Breast epithelium (tissue), 4 donors: ENCODE results near the gene GALM. TPM values are rescaled to one million over a fixed set of nuclear protein-coding genes. Genes with fewer than 3 reads are reported as not detected.

ENCODE experiments used
- DNase-seq, 2 donors: peaks; one replicate each; pipeline ENCODE4 v3.0.0-alpha.2; 2019; ENCODE audit warnings: low spot score in 2 of 2
- H3K27ac ChIP-seq, 2 donors: fragments of 200-600 bp; sonication (generic) in 1 of 2; one replicate each; pipeline ENCODE4 v1.5.1; 2016 to 2019; ENCODE audit warnings: mild to moderate bottlenecking in 1 of 2
- H3K27me3 ChIP-seq, 2 donors: fragments of 200-600 bp; sonication (generic) in 1 of 2; one replicate each; pipeline versions ENCODE4 v1.5.1 to v1.6.0; 2017 to 2019; ENCODE audit warnings: control low read depth in 1 of 2, mild to moderate bottlenecking in 1 of 2
- H3K36me3 ChIP-seq: fragments of 200-600 bp; one replicate; pipeline ENCODE4 v1.5.1; 2019
- H3K4me1 ChIP-seq, 2 donors: fragments of 200-600 bp; sonication (generic); one replicate each; pipeline ENCODE4 v1.5.1; 2016 to 2019; ENCODE audit warnings: control low read depth in 1 of 2
- H3K4me3 ChIP-seq, 3 donors: fragments of 200-600 bp; sonication (generic); 1 replicate in 2 of 3; 2 replicates in 1 of 3; pipeline ENCODE4 v1.5.1; 2016 to 2019; ENCODE audit warnings: mild to moderate bottlenecking in 3 of 3, moderate library complexity in 2 of 3
- H3K9me3 ChIP-seq, 2 donors: fragments of 200-600 bp; sonication (generic) in 1 of 2; one replicate each; pipeline ENCODE4 v1.5.1; 2016 to 2019; ENCODE audit warnings: control low read depth in 1 of 2
- POLR2A ChIP-seq: fragments of 450-650 bp; IDR thresholded peaks from one replicate; pipeline ENCODE4 v1.6.1; 2016; ENCODE audit warnings: antibody characterized with exemption, mild to moderate bottlenecking, moderate library complexity
- POLR2AphosphoS5 ChIP-seq, 3 donors: sonication (generic); formaldehyde crosslinking; IDR thresholded peaks; one replicate each; pipeline ENCODE4 v1.6.1; 2017; ENCODE audit warnings: antibody characterized with exemption in 3 of 3
- intact Hi-C: fragments of 100-400 bp; cut with DNase I; formaldehyde crosslinking; loops from one replicate; pipeline ENCODE4 v1.15.1; 2023; ENCODE audit warnings: low total_unique reads
- total RNA-seq, 3 donors: library from RNA; depleted of rRNA; stranded (reverse); fragments of >200 nt; gene quantifications; one replicate each; pipeline ENCODE4 v1.1.0, GENCODE V29; 2016
- TF ChIP-seq, protein P1 (sequence below), 3 donors: fragments of 450-650 bp; IDR thresholded peaks; one replicate each; pipeline ENCODE4 v1.5.1; 2016 to 2017; ENCODE audit warnings: antibody characterized with exemption in 3 of 3, mild to moderate bottlenecking in 3 of 3, moderate library complexity in 3 of 3

The GALM gene
- total RNA-seq, 3 donors from 2014 or later = 12.1 to 29.9 (median 22.5) TPM

- Histone ChIP-seq H3K27ac (no peak overlapping the region), H3K9me3 (no peaks in the 10 kb centered on the region), H3K27me3 (no peaks in the 10 kb centered on the region), H3K4me1 (no peaks in the 10 kb centered on the region), H3K4me3 (no peak overlapping the region), H3K36me3 (no peaks in the 10 kb centered on the region)
- TF ChIP-seq, protein P1, sequence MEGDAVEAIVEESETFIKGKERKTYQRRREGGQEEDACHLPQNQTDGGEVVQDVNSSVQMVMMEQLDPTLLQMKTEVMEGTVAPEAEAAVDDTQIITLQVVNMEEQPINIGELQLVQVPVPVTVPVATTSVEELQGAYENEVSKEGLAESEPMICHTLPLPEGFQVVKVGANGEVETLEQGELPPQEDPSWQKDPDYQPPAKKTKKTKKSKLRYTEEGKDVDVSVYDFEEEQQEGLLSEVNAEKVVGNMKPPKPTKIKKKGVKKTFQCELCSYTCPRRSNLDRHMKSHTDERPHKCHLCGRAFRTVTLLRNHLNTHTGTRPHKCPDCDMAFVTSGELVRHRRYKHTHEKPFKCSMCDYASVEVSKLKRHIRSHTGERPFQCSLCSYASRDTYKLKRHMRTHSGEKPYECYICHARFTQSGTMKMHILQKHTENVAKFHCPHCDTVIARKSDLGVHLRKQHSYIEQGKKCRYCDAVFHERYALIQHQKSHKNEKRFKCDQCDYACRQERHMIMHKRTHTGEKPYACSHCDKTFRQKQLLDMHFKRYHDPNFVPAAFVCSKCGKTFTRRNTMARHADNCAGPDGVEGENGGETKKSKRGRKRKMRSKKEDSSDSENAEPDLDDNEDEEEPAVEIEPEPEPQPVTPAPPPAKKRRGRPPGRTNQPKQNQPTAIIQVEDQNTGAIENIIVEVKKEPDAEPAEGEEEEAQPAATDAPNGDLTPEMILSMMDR (IDR thresholded peaks at IDR 0.05) = no peak
- TF ChIP-seq POLR2A (no peak), POLR2AphosphoS5 (IDR thresholded peaks at IDR 0.05) (no peak)
- intact Hi-C loops = no loop called here
- DNase-seq = no peak
These were observed 97.3 kb downstream of the GALM start for GRCh38 chr2:38763228-38763627.

- no peak for DNase-seq
- Histone ChIP-seq H3K4me1 (no peaks in the 10 kb centered on the region), H3K27me3 (no peaks in the 10 kb centered on the region), H3K4me3 (no peak overlapping the region), H3K27ac (no peak overlapping the region), H3K36me3 (no peaks in the 10 kb centered on the region), H3K9me3 (no peaks in the 10 kb centered on the region)
- intact Hi-C loops = no loop called here
- TF ChIP-seq POLR2AphosphoS5 (IDR thresholded peaks at IDR 0.05) = no peak
- TF ChIP-seq, protein P1 (IDR thresholded peaks at IDR 0.05) = no peak
- TF ChIP-seq POLR2A = no peak
These were observed 97.8 kb downstream of the GALM start for GRCh38 chr2:38763728-38764127.

GRCh38 chr2:38765149-38765548 is 99.2 kb downstream of the GALM start:
- TF ChIP-seq, protein P1 (IDR thresholded peaks at IDR 0.05) = no peak
- TF ChIP-seq POLR2AphosphoS5 (IDR thresholded peaks at IDR 0.05) = no peak
- TF ChIP-seq POLR2A = no peak
- no peak overlapping the region for H3K4me3 ChIP-seq
- no peaks in the 10 kb centered on the region for H3K27me3 ChIP-seq
- no peak for DNase-seq
- no peaks in the 10 kb centered on the region for H3K36me3 ChIP-seq
- intact Hi-C loops = no loop called here
- no peak overlapping the region for H3K27ac ChIP-seq
- no peaks in the 10 kb centered on the region for H3K9me3 ChIP-seq
- no peaks in the 10 kb centered on the region for H3K4me1 ChIP-seq

GRCh38 chr2:38765551-38765950 is 99.6 kb downstream of the GALM start:
- no peak overlapping the region for H3K4me3 ChIP-seq
- DNase-seq = no peak
- no peaks in the 10 kb centered on the region for H3K9me3 ChIP-seq
- TF ChIP-seq, protein P1 (IDR thresholded peaks at IDR 0.05) = no peak
- no peak for TF ChIP-seq POLR2A
- no peaks in the 10 kb centered on the region for H3K4me1 ChIP-seq
- no peaks in the 10 kb centered on the region for H3K36me3 ChIP-seq
- no peaks in the 10 kb centered on the region for H3K27me3 ChIP-seq
- intact Hi-C loops = no loop called here
- no peak overlapping the region for H3K27ac ChIP-seq

GRCh38 chr2:38771632-38772031 is 105.7 kb downstream of the GALM start:
- TF ChIP-seq, protein P1 (IDR thresholded peaks at IDR 0.05) = no peak
- TF ChIP-seq POLR2AphosphoS5 (IDR thresholded peaks at IDR 0.05) = no peak
- TF ChIP-seq POLR2A = no peak
- Histone ChIP-seq H3K4me1 (no peaks in the 10 kb centered on the region), H3K36me3 (no peaks in the 10 kb centered on the region), H3K27me3 (no peaks in the 10 kb centered on the region), H3K4me3 (no peak overlapping the region), H3K27ac (no peak overlapping the region), H3K9me3 (no peaks in the 10 kb centered on the region)
- intact Hi-C loops = no loop called here
- DNase-seq = no peak
